ENCODE results near the gene SRRM3.
"Not testable (repeated sequence)": the region's sequence is repeated elsewhere in the genome, so short reads cannot be mapped to it uniquely, and the experiment has no call there.

GRCh38 chr7:76311838-76312237 lies 110.1 kb downstream of the SRRM3 start:
- not testable (repeated sequence) for TF ChIP-seq CTCF (conservative IDR thresholded peaks at IDR 0.05 in 1 of 2, IDR thresholded peaks at IDR 0.05 in 1 of 2; ENCODE audit: extremely low read depth in 1 of 2, insufficient read depth in 1 of 2, low read depth in 1 of 2, low read length in 2 of 2); EZH2 (IDR thresholded peaks at IDR 0.05; ENCODE audit: borderline replicate concordance, low read length)

Data from mammary epithelial cell (primary cell).